ENCODE data around the gene F2. TPM values are rescaled to one million over a fixed set of nuclear protein-coding genes. Genes with fewer than 3 reads are reported as not detected.

The F2 gene
- total and polyA plus RNA-seq, 2 experiments from 2014 or later: not detected

DNA sequence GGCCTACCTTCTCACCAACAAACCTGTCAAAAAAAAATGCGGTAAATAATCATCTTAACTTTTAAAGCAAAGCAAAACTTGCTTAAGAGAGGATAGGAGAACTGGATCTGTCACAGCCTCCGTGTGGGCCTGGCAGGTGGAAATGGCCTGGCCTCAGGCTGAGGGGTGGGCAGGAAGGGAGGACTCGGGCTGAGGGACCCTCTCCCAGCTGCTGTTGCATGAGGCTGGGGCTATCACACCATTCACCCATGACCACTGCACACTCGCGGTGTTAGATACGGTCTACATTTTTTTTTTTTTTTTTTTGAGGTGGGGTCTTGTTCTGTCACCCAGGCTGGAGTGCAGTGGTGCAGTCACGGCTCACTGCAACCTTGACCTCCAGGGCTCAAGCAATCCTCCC lies 43.1 kb upstream of the F2 start:
- Histone ChIP-seq H3K27ac (peak overlapping the region; percentile 94), H4K20me1 (ENCODE audit: insufficient read depth) (no peaks in the 10 kb centered on the region), H3K4me2 (ENCODE audit: unreplicated experiment) (peak overlapping the region; percentile 6), H3K9ac (peak overlapping the region; percentile 77), H3K36me3 (ENCODE audit: low read depth) (peaks cover 24% of the 10 kb centered on the region; the same call in 1 of the 2 replicates), H3K9me2 (ENCODE audit: insufficient read depth) (no peaks in the 10 kb centered on the region), H3F3A (ENCODE audit: insufficient read depth) (peaks cover 34% of the 10 kb centered on the region), H3K4me1 (ENCODE audit: insufficient read depth) (peaks cover 18% of the 10 kb centered on the region), H2AFZ (peak overlapping the region; percentile 8), H3K79me2 (ENCODE audit: insufficient read depth) (no peaks in the 10 kb centered on the region), H3K4me3 (no peak overlapping the region), H3K9me3 (ENCODE audit: low read depth) (no peaks in the 10 kb centered on the region), H3K27me3 (replicated peaks; ENCODE audit: insufficient read depth) (no peaks in the 10 kb centered on the region)
- in situ Hi-C loops (cut with MboI): no loop called here
- 77 to 81% methylated on average over 7 of the region's 7 CpGs for WGBS, 2 experiments (ENCODE audit: low coverage in 1 of 2, low lambda C conversion rate in 2 of 2, missing lambda C conversion rate in 2 of 2)
- no peak for DNase-seq
- TF ChIP-seq EZH2phosphoT487 (IDR thresholded peaks at IDR 0.05; ENCODE audit: insufficient read depth, low read depth): no peak
- TF ChIP-seq EZH2 (IDR thresholded peaks at IDR 0.05; ENCODE audit: insufficient read depth, poor library complexity, severe bottlenecking): no peak

DNA sequence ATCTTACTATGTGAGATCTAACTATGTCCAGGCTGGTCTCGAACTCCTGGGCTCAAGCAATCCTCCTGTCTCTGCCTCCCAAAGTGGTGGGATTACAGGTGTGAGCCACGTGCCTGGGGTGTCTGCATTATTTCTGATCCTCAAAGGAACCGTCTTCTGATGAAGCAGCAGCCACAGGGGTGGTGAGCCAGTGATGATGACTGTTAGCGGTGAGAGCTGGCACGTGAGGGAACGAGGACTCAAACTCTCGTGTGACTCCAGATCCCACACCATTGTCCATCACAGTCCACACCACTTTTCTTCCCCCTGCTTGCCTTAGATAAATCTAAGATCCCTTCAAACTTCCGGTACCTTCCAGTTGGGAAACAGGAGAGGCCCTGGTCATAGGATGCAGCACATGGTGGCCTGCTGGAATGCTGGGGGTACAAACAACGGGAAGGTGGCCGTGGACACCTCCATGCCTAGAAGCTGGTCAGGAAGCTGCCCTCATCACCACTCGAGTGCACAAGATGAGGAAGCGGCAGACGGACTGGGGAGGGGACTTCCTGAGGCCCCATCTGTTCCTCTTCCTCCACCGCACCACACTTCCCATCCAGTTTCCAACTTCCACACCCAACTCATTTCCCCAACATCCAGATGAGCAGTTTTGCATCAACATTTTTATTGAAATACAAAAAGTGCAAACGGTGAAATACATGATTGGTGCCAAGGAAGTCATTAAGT lies 42.4 kb upstream of the F2 start:
- no peaks in the 10 kb centered on the region for H3K9me2 ChIP-seq (ENCODE audit: insufficient read depth)
- peaks cover 28% of the 10 kb centered on the region for H3F3A ChIP-seq (ENCODE audit: insufficient read depth)
- H3K4me2 ChIP-seq (ENCODE audit: unreplicated experiment): no peak overlapping the region
- peak overlapping the region; percentile 94 for H3K27ac ChIP-seq
- no peak overlapping the region for H3K4me3 ChIP-seq
- H3K9me3 ChIP-seq (ENCODE audit: low read depth): no peaks in the 10 kb centered on the region
- H3K4me1 ChIP-seq (ENCODE audit: insufficient read depth): peaks cover 14% of the 10 kb centered on the region
- no peaks in the 10 kb centered on the region for H3K79me2 ChIP-seq (ENCODE audit: insufficient read depth)
- no peak for DNase-seq
- H3K27me3 ChIP-seq (replicated peaks; ENCODE audit: insufficient read depth): no peaks in the 10 kb centered on the region
- WGBS, 2 experiments (ENCODE audit: low coverage in 1 of 2, low lambda C conversion rate in 2 of 2, missing lambda C conversion rate in 2 of 2): 81 to 85% methylated on average over 15 of the region's 15 CpGs
- H4K20me1 ChIP-seq (ENCODE audit: insufficient read depth): no peaks in the 10 kb centered on the region
- H2AFZ ChIP-seq: no peak overlapping the region
- H3K9ac ChIP-seq: no peak overlapping the region
- peaks cover 28% of the 10 kb centered on the region; the same call in 1 of the 2 replicates for H3K36me3 ChIP-seq (ENCODE audit: low read depth)
- TF ChIP-seq EZH2phosphoT487 (IDR thresholded peaks at IDR 0.05; ENCODE audit: insufficient read depth, low read depth): no peak
- no peak for TF ChIP-seq EZH2 (IDR thresholded peaks at IDR 0.05; ENCODE audit: insufficient read depth, poor library complexity, severe bottlenecking)
- in situ Hi-C loops (cut with MboI): no loop called here

DNA sequence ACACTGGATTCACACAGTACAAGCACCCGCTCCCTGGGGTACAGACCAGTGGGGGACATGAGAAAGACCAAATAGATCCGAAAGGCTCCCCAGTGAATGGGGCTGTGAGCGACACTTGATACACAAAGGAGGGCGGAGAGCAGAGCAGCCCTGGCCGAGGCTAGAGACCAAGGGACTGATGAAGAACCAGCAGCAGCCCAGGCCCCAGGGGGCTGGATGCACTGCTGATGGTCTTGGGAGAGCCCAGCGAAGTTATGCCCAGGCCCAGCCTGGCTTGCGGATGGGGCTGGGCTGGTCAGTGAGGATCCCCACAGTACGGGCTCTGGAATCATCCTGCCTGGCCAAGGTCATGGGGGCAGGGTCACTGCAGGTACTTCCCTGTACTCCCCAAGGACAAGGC lies 41.8 kb upstream of the F2 start:
- no peaks in the 10 kb centered on the region for H3K27me3 ChIP-seq (replicated peaks; ENCODE audit: insufficient read depth)
- DNase-seq: no peak
- no peaks in the 10 kb centered on the region for H3K9me2 ChIP-seq (ENCODE audit: insufficient read depth)
- H3K79me2 ChIP-seq (ENCODE audit: insufficient read depth): no peaks in the 10 kb centered on the region
- peaks cover 13% of the 10 kb centered on the region for H3K4me1 ChIP-seq (ENCODE audit: insufficient read depth)
- peaks cover 25% of the 10 kb centered on the region for H3F3A ChIP-seq (ENCODE audit: insufficient read depth)
- H3K4me3 ChIP-seq: no peak overlapping the region
- no peak overlapping the region for H3K27ac ChIP-seq
- no peaks in the 10 kb centered on the region for H4K20me1 ChIP-seq (ENCODE audit: insufficient read depth)
- peaks cover 23% of the 10 kb centered on the region; the same call in 1 of the 2 replicates for H3K36me3 ChIP-seq (ENCODE audit: low read depth)
- H3K9me3 ChIP-seq (ENCODE audit: low read depth): no peaks in the 10 kb centered on the region
- H3K9ac ChIP-seq: no peak overlapping the region
- no peak overlapping the region for H2AFZ ChIP-seq
- TF ChIP-seq EZH2 (IDR thresholded peaks at IDR 0.05; ENCODE audit: insufficient read depth, poor library complexity, severe bottlenecking) (no peak), EZH2phosphoT487 (IDR thresholded peaks at IDR 0.05; ENCODE audit: insufficient read depth, low read depth) (no peak)
- WGBS, 2 experiments (ENCODE audit: low coverage in 1 of 2, low lambda C conversion rate in 2 of 2, missing lambda C conversion rate in 2 of 2): 98% methylated on average over 8 of the region's 8 CpGs
- H3K4me2 ChIP-seq (ENCODE audit: unreplicated experiment): no peak overlapping the region
- in situ Hi-C loops (cut with MboI): no loop called here

DNA sequence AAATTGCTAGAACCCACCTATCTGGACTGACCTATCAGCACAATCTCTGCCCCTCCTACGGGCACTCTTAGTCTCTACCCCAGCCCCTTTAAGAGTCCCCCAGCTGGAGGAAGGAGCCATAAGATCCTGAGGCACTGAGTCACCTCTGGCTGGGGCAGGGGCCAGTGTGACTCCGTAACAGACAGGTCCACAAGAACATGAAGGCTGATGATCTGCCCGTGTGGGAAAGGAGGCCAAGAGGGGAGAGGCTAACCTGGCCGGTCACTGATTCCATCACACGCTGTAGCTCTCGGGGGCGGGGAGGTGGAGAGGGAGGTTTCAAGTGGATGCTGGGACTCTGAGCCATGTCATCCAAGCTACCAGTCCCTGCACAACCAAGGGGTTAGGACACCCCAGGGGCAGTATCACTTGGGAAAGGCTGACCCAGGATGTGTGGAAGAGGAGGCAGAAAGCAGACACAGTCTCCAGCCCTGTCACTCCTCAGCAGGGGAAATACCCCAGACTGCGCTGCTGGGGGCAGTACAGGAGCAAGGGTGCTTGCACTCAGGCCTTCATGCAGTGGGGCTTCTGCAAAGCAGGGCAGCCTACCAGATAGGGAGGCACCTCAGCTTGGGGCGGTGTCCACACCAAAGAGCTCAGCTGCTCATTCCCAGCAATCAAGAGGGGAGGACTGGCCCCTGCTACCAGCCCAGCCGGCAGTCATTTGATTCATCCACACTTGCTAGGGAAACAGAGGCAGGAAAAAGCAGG lies 40.8 kb upstream of the F2 start:
- H3K9ac ChIP-seq: no peak overlapping the region
- H4K20me1 ChIP-seq (ENCODE audit: insufficient read depth): no peaks in the 10 kb centered on the region
- no peaks in the 10 kb centered on the region for H3K9me2 ChIP-seq (ENCODE audit: insufficient read depth)
- H3K79me2 ChIP-seq (ENCODE audit: insufficient read depth): 0 out of 2 replicates have a peak, but pooled peaks cover 2% of the 10 kb centered on the region
- peak; percentile 49 for DNase-seq
- 81 to 87% methylated on average over 10 of the region's 10 CpGs for WGBS, 2 experiments (ENCODE audit: low coverage in 1 of 2, low lambda C conversion rate in 2 of 2, missing lambda C conversion rate in 2 of 2)
- in situ Hi-C loops (cut with MboI): no loop called here
- peaks cover 13% of the 10 kb centered on the region for H3K4me1 ChIP-seq (ENCODE audit: insufficient read depth)
- no peaks in the 10 kb centered on the region for H3K9me3 ChIP-seq (ENCODE audit: low read depth)
- H3K27me3 ChIP-seq (replicated peaks; ENCODE audit: insufficient read depth): no peaks in the 10 kb centered on the region
- H2AFZ ChIP-seq: no peak overlapping the region
- H3K27ac ChIP-seq: 0 out of 2 replicates have a peak overlapping the region, but pooled peaks have one; percentile 9
- H3K4me3 ChIP-seq: no peak overlapping the region
- no peak for TF ChIP-seq EZH2 (IDR thresholded peaks at IDR 0.05; ENCODE audit: insufficient read depth, poor library complexity, severe bottlenecking)
- TF ChIP-seq EZH2phosphoT487 (IDR thresholded peaks at IDR 0.05; ENCODE audit: insufficient read depth, low read depth): no peak
- no peak overlapping the region for H3K4me2 ChIP-seq (ENCODE audit: unreplicated experiment)
- H3K36me3 ChIP-seq (ENCODE audit: low read depth): peaks cover 16% of the 10 kb centered on the region; the same call in 1 of the 2 replicates
- peaks cover 26% of the 10 kb centered on the region for H3F3A ChIP-seq (ENCODE audit: insufficient read depth)
